ENCODE measurements around the gene NLGN2. TPM values are rescaled to one million over a fixed set of nuclear protein-coding genes. Genes with fewer than 3 reads are reported as not detected.

Gene NLGN2
- total and polyA plus RNA-seq, 2 of the 8 experiments (the other 6 are each of a cell fraction or from before 2014, with no cell fraction given) = 21.2 to 62.8 TPM

DNA sequence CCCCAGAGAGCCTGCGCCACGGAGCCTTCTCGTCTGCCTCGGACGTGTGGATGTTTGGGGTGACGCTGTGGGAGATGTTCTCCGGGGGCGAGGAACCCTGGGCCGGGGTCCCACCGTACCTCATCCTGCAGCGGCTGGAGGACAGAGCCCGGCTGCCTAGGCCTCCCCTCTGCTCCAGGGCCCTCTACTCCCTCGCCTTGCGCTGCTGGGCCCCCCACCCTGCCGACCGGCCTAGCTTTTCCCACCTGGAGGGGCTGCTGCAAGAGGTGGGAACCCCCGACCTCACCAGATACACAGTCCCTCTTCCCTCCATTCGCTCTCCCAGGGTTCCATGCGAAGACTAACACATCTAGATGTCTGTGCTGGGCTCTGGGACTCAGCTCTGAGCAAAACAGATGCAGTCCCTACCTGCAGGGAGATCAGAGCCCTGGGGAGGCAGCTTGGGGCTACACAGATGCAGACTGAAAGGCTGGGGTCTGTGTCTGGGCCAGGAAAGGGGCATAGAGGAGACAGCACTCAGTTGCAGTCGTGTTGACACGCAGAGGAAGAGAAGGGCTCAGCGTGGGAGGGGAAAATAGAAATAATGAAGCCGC, 23.1 kb upstream of the NLGN2 start (continued):
- TF ChIP-seq CHD7 (IDR thresholded peaks at IDR 0.05; ENCODE audit: insufficient replicate concordance, low read length) (no peak), TBP (IDR thresholded peaks at IDR 0.05; ENCODE audit: low read depth, low read length) (no peak), GTF2F1 (IDR thresholded peaks at IDR 0.05; ENCODE audit: borderline replicate concordance, low read depth, low read length) (no peak), SIN3A (conservative IDR thresholded peaks at IDR 0.05 in 1 of 2, IDR thresholded peaks at IDR 0.05 in 1 of 2; ENCODE audit: low read depth in 1 of 2, low read length in 2 of 2) (no peak), BCL11A (IDR thresholded peaks at IDR 0.05; ENCODE audit: low read depth in 2 of 2, low read length in 2 of 2) (no peak), POU5F1 (IDR thresholded peaks at IDR 0.05; ENCODE audit: low read depth, low read length) (no peak), NANOG (IDR thresholded peaks at IDR 0.05; ENCODE audit: insufficient read depth, low read depth, low read length, poor library complexity, severe bottlenecking) (no peak)
- TF ChIP-seq, protein P1, sequence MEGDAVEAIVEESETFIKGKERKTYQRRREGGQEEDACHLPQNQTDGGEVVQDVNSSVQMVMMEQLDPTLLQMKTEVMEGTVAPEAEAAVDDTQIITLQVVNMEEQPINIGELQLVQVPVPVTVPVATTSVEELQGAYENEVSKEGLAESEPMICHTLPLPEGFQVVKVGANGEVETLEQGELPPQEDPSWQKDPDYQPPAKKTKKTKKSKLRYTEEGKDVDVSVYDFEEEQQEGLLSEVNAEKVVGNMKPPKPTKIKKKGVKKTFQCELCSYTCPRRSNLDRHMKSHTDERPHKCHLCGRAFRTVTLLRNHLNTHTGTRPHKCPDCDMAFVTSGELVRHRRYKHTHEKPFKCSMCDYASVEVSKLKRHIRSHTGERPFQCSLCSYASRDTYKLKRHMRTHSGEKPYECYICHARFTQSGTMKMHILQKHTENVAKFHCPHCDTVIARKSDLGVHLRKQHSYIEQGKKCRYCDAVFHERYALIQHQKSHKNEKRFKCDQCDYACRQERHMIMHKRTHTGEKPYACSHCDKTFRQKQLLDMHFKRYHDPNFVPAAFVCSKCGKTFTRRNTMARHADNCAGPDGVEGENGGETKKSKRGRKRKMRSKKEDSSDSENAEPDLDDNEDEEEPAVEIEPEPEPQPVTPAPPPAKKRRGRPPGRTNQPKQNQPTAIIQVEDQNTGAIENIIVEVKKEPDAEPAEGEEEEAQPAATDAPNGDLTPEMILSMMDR (IDR thresholded peaks at IDR 0.05; ENCODE audit: control extremely low read depth in 1 of 3, insufficient read depth in 1 of 3, low read depth in 1 of 3, low read length in 3 of 3) = no peak
